Mucosa of descending colon (tissue), 3 donors: ENCODE results near the gene PDLIM7. TPM values are rescaled to one million over a fixed set of nuclear protein-coding genes. Genes with fewer than 3 reads are reported as not detected.
A peak's percentile ranks its signal among the peaks of the same experiment; 100 is the strongest.

Experiments
- ATAC-seq: fragments of 200-7000 bp; cut with Tn5 transposase; one replicate; pipeline ENCODE4 v1.9.1; 2020; ENCODE audit warnings: mild to moderate bottlenecking, moderate library complexity
- DNase-seq, 3 donors: peaks; one replicate each; pipeline ENCODE4 v3.0.0-alpha.2; 2020
- H3K36me3 ChIP-seq: fragments of 200-600 bp; one replicate; pipeline ENCODE4 v1.8.0; 2021; ENCODE audit warnings: low read depth, mild to moderate bottlenecking
- H3K4me1 ChIP-seq: fragments of 200-600 bp; one replicate; pipeline ENCODE4 v1.8.0; 2021; ENCODE audit warnings: low read depth, mild to moderate bottlenecking
- H3K4me3 ChIP-seq: fragments of 200-600 bp; one replicate; pipeline ENCODE4 v1.8.0; 2021; ENCODE audit warnings: mild to moderate bottlenecking
- H3K9me3 ChIP-seq: fragments of 200-600 bp; one replicate; pipeline ENCODE4 v1.8.0; 2021; ENCODE audit warnings: mild to moderate bottlenecking
- intact Hi-C, 2 donors: fragments of 100-400 bp; cut with DNase I in 1 of 2; cut with micrococcal nuclease in 1 of 2; formaldehyde crosslinking; loops; one replicate each; pipeline versions ENCODE4 v1.11.0 to v1.11.1; 2022; cut with DNase I, micrococcal nuclease
- total RNA-seq, 3 donors: library from RNA; stranded (reverse); fragmentation: NEBNext Ultra II Directional in 2 of 3; extraction: Animal tissue kit (Norgen Biotek cat#: 25700) in 2 of 3; gene quantifications; one replicate each; pipeline versions ENCODE4 v1.2.1 to v1.2.4, GENCODE V29; 2021 to 2023
- TF ChIP-seq, protein P1 (sequence below): fragments of 200-600 bp; IDR thresholded peaks from one replicate; pipeline ENCODE4 v1.8.0; 2022; ENCODE audit warnings: antibody characterized with exemption, mild to moderate bottlenecking
- donor health status: DM: no; HTN: no; CAD: no; lungs with moderate emphysema.
- donor health status: DM: no; HTN: no; CAD: no.
- donor health status: DM: no; HTN: yes; CAD: no.

PDLIM7 gene
- total RNA-seq, 3 donors from 2014 or later: 12.9 to 333 (median 54.0) TPM

DNA sequence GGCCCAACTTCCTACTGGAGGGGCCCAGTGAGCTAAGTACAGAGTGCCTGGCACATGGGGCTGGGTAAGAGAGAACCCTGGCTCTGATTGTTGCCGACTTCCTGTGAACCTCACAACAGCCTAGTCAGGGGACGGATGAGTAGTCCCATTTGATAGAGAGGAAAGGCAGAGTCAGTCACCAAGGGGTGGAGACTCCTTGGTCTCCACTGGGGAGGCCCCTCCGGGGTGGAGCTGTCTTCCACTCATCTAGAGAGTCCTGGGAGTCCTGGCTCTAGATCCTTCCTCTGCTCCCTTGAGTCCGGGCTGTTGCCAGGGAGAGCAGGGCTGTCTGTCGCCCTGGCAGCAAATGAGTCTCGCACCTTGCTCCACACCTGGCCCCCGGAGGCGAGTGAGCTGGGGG lies 63.0 kb downstream of the PDLIM7 start:
- intact Hi-C loops: no loop called here
- H3K36me3 ChIP-seq: no peaks in the 10 kb centered on the region
- TF ChIP-seq, protein P1, sequence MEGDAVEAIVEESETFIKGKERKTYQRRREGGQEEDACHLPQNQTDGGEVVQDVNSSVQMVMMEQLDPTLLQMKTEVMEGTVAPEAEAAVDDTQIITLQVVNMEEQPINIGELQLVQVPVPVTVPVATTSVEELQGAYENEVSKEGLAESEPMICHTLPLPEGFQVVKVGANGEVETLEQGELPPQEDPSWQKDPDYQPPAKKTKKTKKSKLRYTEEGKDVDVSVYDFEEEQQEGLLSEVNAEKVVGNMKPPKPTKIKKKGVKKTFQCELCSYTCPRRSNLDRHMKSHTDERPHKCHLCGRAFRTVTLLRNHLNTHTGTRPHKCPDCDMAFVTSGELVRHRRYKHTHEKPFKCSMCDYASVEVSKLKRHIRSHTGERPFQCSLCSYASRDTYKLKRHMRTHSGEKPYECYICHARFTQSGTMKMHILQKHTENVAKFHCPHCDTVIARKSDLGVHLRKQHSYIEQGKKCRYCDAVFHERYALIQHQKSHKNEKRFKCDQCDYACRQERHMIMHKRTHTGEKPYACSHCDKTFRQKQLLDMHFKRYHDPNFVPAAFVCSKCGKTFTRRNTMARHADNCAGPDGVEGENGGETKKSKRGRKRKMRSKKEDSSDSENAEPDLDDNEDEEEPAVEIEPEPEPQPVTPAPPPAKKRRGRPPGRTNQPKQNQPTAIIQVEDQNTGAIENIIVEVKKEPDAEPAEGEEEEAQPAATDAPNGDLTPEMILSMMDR: no peak

DNA sequence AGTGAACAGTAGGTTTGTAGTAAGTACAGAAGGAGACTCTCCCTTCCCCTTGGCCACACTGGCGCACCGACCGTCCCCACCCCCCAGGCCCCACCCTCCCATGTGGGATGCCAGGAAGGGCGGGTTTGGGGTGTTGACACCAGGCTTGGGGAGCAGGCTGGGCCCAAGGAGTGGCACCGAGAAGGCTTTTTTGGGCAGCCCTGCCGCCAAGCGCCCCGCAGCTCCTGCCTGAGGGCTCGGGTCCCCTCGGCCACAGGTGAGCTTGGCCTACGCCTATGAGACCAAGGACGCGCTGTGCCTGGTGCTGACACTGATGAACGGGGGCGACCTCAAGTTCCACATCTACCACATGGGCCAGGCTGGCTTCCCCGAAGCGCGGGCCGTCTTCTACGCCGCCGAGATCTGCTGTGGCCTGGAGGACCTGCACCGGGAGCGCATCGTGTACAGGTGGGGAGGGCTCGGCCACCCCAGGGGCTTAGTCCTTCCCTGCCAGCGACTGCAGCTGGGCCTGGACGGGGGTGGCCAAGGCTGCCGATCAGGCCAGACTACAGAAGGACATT lies 63.7 kb downstream of the PDLIM7 start:
- Histone ChIP-seq H3K4me1 (peaks cover 14% of the 10 kb centered on the region), H3K9me3 (no peaks in the 10 kb centered on the region), H3K4me3 (no peak overlapping the region), H3K36me3 (no peaks in the 10 kb centered on the region)
- TF ChIP-seq, protein P1: no peak
- ATAC-seq (no peak), DNase-seq (peak in 1 of 3 donors; percentile 54)
- intact Hi-C loops: no loop called here

More for the DNA sequence above, 63.0 kb downstream of the PDLIM7 start:
- no peak overlapping the region for H3K4me3 ChIP-seq
- DNase-seq: no peak
- H3K9me3 ChIP-seq: no peaks in the 10 kb centered on the region
- H3K4me1 ChIP-seq: peaks cover 13% of the 10 kb centered on the region
- ATAC-seq: no peak

Other genes starting within 250 kb of the PDLIM7 start
- gene RAB24, start 193.9 kb downstream of the PDLIM7 start, total RNA-seq: 10 to 100 TPM; 23.4 to 33.1 (median 29.5) TPM
- 100 to 1,000 TPM; 149 to 277 (median 171) TPM for gene PRELID1, start 193.8 kb downstream of the PDLIM7 start, total RNA-seq
- 10 to 100 TPM; 10.3 to 19.4 (median 10.9) TPM for gene MXD3, start 185.7 kb downstream of the PDLIM7 start, total RNA-seq
- gene LMAN2, start 145.9 kb downstream of the PDLIM7 start, total RNA-seq: 100 to 1,000 TPM in 2 of 3 donors, 10 to 100 TPM in 1; 91.9 to 150 (median 139) TPM
- 10 to 100 TPM; 11.1 to 15.2 (median 11.7) TPM for gene RGS14, start 139.7 kb downstream of the PDLIM7 start, total RNA-seq
- not detected for gene SLC34A1, start 113.2 kb downstream of the PDLIM7 start, total RNA-seq
- not detected for gene PFN3, start 96.9 kb downstream of the PDLIM7 start, total RNA-seq
- gene F12, start 88.0 kb downstream of the PDLIM7 start, total RNA-seq: 1 to 10 TPM; 3.0 to 9.2 (median 7.0) TPM
- 10 to 100 TPM; 38.4 to 48.1 (median 46.7) TPM for gene GRK6, start 70.9 kb downstream of the PDLIM7 start, total RNA-seq
- 1 to 10 TPM; 1.1 to 1.2 (median 1.2) TPM for gene PRR7, start 50.8 kb downstream of the PDLIM7 start, total RNA-seq
- gene DBN1, start 24.0 kb downstream of the PDLIM7 start, total RNA-seq: 10 to 100 TPM; 12.1 to 61.8 (median 17.2) TPM
- 10 to 100 TPM in 1 of 3 donors, 1 to 10 TPM in 2; 3.7 to 10.3 (median 8.4) TPM for gene DOK3, start 12.2 kb upstream of the PDLIM7 start, total RNA-seq
- 10 to 100 TPM; 65.3 to 79.2 (median 79.0) TPM for gene DDX41, start 19.4 kb upstream of the PDLIM7 start, total RNA-seq
- 10 to 100 TPM; 57.7 to 83.9 (median 75.2) TPM for gene FAM193B, start 57.0 kb upstream of the PDLIM7 start, total RNA-seq
- 100 to 1,000 TPM; 105 to 195 (median 126) TPM for gene TMED9, start 94.6 kb upstream of the PDLIM7 start, total RNA-seq
- gene B4GALT7, start 102.5 kb upstream of the PDLIM7 start, total RNA-seq: 10 to 100 TPM; 19.3 to 21.5 (median 19.4) TPM